Measurements from ENCODE around the gene ANKS3.

The ANKS3 gene

DNA sequence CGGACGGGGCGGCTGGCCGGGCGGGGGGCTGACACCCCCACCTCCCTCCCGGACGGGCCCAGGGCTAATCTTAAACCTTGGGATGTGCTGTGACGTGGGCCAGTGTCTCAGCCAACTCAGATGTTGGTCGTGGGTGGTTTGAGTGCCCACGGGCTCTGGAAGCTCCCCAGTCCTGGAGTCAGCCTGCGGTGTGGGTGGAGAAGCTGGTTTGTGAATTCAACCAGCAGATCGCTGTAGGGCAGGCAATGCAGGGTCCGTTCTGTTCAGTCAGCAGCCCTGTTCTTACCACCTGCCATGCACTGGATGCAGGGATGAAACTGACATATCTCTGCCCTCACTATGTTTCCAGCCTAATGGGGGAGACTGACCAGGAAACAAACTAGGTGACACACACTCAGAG is 40.9 kb upstream of the ANKS3 start:
- TF ChIP-seq, protein P1, sequence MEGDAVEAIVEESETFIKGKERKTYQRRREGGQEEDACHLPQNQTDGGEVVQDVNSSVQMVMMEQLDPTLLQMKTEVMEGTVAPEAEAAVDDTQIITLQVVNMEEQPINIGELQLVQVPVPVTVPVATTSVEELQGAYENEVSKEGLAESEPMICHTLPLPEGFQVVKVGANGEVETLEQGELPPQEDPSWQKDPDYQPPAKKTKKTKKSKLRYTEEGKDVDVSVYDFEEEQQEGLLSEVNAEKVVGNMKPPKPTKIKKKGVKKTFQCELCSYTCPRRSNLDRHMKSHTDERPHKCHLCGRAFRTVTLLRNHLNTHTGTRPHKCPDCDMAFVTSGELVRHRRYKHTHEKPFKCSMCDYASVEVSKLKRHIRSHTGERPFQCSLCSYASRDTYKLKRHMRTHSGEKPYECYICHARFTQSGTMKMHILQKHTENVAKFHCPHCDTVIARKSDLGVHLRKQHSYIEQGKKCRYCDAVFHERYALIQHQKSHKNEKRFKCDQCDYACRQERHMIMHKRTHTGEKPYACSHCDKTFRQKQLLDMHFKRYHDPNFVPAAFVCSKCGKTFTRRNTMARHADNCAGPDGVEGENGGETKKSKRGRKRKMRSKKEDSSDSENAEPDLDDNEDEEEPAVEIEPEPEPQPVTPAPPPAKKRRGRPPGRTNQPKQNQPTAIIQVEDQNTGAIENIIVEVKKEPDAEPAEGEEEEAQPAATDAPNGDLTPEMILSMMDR (IDR thresholded peaks at IDR 0.05; ENCODE audit: insufficient read depth, low read depth, low read length, missing control alignments) = no peak
- H3K4me3 ChIP-seq (ENCODE audit: low read depth, low read length) = no peak overlapping the region
- DNase-seq (ENCODE audit: low read depth) = no peak

DNA sequence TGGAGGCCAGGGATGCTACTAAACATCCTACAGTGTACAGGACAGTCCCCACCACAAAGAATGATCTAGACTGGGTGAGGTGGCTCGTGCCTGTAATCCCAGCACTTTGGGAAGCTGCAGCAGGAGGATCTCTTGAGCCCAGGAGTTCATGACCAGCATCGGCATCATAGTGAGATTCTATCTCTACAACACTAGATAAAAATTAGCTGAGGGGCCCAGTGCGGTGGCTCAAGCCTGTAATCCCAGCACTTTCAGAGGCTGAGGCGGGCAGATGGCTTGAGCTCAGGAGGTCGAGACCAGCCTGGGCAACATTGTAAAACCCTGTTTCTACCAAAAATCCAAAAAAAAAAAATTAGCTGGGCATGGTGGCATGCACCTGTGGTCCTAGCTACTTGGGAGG is 38.3 kb upstream of the ANKS3 start:
- TF ChIP-seq, protein P1 (IDR thresholded peaks at IDR 0.05; ENCODE audit: insufficient read depth, low read depth, low read length, missing control alignments) = no peak
- no peak for DNase-seq (ENCODE audit: low read depth)
- no peak overlapping the region for H3K4me3 ChIP-seq (ENCODE audit: low read depth, low read length)

DNA sequence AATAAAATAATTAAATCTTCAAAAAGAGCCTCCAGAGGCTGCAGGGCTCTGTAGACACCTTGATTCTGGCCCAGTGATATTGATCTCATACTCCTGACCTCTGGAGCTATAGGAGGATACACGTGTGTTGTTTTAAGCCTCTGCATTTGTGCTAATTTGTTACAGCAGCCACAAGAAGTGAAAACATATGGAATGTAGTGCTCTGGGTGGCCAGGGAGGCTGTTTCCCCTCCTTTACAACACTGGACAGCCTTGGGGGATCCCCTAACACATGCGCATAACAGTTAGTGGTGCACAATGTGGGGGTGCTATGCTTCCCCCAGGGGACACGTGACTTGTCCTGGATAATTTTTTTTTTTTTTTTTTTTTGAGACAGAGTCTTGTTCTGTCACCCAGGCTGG is 37.6 kb upstream of the ANKS3 start:
- no peak for DNase-seq (ENCODE audit: low read depth)
- no peak overlapping the region for H3K4me3 ChIP-seq (ENCODE audit: low read depth, low read length)
- TF ChIP-seq, protein P1 (IDR thresholded peaks at IDR 0.05; ENCODE audit: insufficient read depth, low read depth, low read length, missing control alignments) = no peak

DNA sequence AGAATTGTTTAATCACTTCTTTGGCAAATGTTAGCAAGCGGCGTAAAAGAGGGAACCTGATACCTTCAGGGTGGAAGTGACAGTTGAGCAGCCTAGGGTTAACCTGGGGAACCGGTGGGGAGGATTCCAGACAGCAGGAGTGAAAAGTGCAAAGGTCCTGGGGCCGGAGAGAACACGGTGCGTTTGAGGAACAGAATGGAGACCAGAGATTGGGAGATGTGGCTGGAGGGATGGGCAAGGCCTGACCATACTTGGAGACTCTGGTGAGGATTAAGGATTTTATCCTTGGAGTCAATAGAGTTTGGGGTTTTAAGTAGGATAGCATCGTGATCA is 35.2 kb upstream of the ANKS3 start:
- DNase-seq (ENCODE audit: low read depth) = no peak
- no peak overlapping the region for H3K4me3 ChIP-seq (ENCODE audit: low read depth, low read length)
- TF ChIP-seq, protein P1 (IDR thresholded peaks at IDR 0.05; ENCODE audit: insufficient read depth, low read depth, low read length, missing control alignments) = no peak

DNA sequence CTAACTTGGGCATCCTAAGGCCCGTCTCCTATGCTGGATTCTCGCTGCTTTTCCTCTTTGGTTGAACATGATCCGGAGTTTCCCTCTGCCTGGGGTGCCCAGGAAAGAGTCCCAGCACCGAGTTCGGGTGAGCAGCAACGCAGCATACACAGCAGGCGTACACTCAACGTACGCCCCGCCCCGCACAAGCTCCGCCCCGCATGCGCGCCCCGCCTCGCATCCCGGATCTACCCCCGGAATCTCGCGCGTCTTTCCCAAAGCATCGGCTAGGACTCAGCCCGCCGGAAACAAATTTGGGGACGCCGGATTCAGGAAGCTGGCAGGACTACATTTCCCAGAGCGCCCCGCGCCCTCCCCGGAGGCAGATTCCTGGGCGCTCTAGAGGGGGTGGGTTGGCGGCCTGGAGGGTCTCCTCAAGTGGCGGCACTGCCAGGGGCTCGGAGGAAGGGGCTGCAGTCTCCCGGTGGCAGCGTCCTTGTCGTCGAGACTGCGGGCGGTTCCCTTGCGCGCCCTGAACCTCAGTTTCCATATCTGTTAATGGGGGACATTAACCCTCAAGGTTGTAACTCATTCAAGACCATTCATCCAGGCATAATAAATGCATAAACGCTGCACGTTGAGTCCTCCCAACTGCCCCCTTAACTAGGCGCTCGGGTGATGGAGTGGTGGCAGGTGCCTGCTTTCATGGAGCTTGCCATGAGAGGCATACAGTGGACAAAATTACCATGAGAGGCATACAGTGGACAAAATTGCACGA is 34.7 kb upstream of the ANKS3 start:
- TF ChIP-seq, protein P1 (IDR thresholded peaks at IDR 0.05; ENCODE audit: insufficient read depth, low read depth, low read length, missing control alignments) = no peak
- DNase-seq (ENCODE audit: low read depth) = peak; percentile 95
- H3K4me3 ChIP-seq (ENCODE audit: low read depth, low read length) = peak overlapping the region; percentile 98

DNA sequence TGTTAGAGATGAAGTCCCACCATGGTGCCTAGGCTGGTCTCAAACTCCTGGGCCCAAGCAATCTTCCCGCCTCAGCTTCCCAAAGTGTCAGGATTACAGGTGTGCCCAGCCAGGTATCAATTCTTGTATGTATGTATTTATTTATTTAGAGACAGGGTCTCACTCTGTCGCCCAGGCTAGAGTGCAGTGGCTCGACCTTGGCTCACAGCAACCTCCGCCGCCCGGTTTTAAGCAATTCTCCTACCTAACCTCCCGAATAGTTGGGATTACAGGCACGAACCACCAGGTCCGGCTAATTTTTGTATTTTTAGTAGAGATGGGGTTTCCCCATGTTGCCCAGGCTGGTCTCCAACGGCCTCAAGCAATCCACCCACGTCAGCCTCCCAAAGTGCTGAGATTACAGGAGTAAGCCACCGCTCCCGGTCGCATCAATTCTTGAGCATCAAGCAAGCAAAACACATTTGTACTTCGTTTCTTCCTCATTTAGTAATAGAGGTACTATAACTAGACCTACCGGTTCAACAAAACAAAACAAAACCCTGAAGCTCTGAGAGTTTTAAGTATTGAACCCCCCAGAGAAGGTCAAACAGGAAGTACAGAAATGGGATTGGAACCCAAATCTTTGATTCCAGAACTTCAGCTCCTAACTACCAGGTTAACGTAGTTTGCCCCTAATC is 33.9 kb upstream of the ANKS3 start:
- H3K4me3 ChIP-seq (ENCODE audit: low read depth, low read length) = peak overlapping the region; percentile 98
- peak; percentile 37 for DNase-seq (ENCODE audit: low read depth)
- TF ChIP-seq, protein P1 (IDR thresholded peaks at IDR 0.05; ENCODE audit: insufficient read depth, low read depth, low read length, missing control alignments) = no peak
